ENCODE data around the gene TAL2.

TAL2 gene

DNA sequence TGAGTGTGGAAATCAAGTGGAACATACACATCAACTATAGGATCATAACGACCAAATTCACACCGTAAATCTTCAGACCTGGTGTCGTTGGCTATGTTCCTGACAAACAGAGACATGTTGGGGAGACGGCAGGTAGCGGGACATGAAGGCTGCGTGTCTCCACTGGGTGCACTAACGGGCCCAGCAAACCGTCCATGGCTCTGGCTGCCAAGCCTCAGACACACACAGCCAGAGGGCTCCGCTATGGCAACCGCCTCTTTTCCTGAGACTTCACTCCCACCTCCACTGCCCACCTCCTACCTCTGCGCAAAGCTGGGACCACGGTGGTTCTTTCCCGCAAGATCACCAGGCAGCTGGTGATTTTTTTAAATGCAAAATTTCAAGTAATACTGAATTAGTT, 48.4 kb downstream of the TAL2 start:
- no peak for DNase-seq (ENCODE audit: low read depth in 2 of 2)

DNA sequence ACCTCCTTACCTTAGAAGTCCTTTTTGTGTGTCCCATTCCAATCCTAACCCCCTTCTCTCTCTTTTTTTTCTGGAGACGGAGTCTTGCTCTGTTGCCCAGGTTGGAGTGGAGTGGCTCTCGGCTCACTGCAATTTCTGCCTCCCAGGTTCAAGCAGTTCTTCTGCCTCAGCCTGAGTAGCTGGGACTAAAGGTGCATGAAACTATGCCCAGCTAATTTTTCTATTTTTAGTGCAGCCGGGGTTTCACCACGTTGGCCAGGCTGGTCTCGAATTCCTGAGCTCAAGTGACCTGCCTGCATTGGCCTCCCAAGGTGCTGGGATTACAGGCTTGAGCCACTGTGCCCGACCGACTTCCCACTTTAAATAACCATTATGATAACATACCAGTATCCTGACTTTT, 49.6 kb downstream of the TAL2 start:
- DNase-seq (ENCODE audit: low read depth in 2 of 2): no peak

DNA sequence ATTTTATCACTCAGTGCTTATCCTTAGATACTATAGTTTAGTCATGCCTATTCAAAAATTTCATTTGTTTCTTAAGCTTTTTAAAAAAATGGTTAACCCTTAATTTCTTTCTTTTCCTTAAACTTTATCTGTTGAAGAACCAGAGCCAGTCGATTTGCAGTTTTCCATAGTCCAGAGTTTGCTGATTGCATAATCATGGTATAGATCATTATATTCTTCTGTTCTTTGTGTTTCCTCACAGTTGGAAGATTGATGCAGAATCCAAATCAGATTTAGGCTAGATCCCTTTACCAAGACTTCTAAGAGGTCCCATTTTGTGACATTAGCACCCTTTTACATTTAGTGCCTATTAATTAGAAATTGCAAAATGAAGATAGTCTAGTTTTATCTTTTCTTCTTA, 50.0 kb downstream of the TAL2 start:
- no peak for DNase-seq (ENCODE audit: low read depth in 2 of 2)

Data from stimulated activated CD4-positive, alpha-beta T cell treated with anti-CD3 and anti-CD28 coated beads, Interleukin-1b, Interleukin-23, amount 100 ng/mL, for 4 hours (primary cell).